Thymus (tissue), 11 donors: Measurements from ENCODE around the gene NR1I3. TPM values are rescaled to one million over a fixed set of nuclear protein-coding genes. Genes with fewer than 3 reads are reported as not detected.
"Not testable (repeated sequence)": the region's sequence is repeated elsewhere in the genome, so short reads cannot be mapped to it uniquely, and the experiment has no call there.

Experiments
- DNase-seq, 9 donors: peaks; one replicate each; pipeline ENCODE4 v3.0.0-alpha.2; 2013; ENCODE audit warnings: low spot score in 9 of 9, low read depth in 6 of 9, missing footprints in 1 of 9
- H3K27ac ChIP-seq, 2 donors: one replicate each; pipeline ENCODE4 v1.5.1; 2013; ENCODE audit warnings: control low read depth in 1 of 2, low read depth in 1 of 2, low read length in 1 of 2, mild to moderate bottlenecking in 1 of 2, moderate library complexity in 1 of 2
- H3K27me3 ChIP-seq, 2 donors: one replicate each; pipeline ENCODE4 v1.5.1; 2013; ENCODE audit warnings: low read length in 1 of 2; ENCODE audit not compliant: control insufficient read depth in 2 of 2, insufficient read depth in 1 of 2
- H3K36me3 ChIP-seq, 2 donors: one replicate each; pipeline ENCODE4 v1.5.1; 2013; ENCODE audit warnings: low read length in 1 of 2, mild to moderate bottlenecking in 1 of 2, moderate library complexity in 1 of 2; ENCODE audit not compliant: control insufficient read depth in 2 of 2, insufficient read depth in 2 of 2
- H3K4me1 ChIP-seq, 2 donors: one replicate each; pipeline ENCODE4 v1.5.1; 2013; ENCODE audit warnings: low read length in 2 of 2; ENCODE audit not compliant: control insufficient read depth in 2 of 2, insufficient read depth in 2 of 2
- H3K4me3 ChIP-seq, 2 donors: one replicate each; pipeline ENCODE4 v1.5.1; 2013; ENCODE audit warnings: low read length in 2 of 2, control low read depth in 1 of 2, mild to moderate bottlenecking in 1 of 2
- H3K9me3 ChIP-seq, 2 donors: one replicate each; pipeline ENCODE4 v1.5.1; 2013; ENCODE audit warnings: low read length in 1 of 2, mild to moderate bottlenecking in 1 of 2; ENCODE audit not compliant: control insufficient read depth in 2 of 2, insufficient read depth in 1 of 2
- WGBS: extraction: QIAGEN DNeasy Blood & Tissue Kit; methylation state at CpG from one replicate; pipeline ENCODE4 v1.1.7; 2013; 5-methylcytosine and 5-hydroxymethylcytosine counted together
- polyA plus RNA-seq: library from polyadenylated mRNA; stranded (reverse); fragments of 200-250 nt; gene quantifications from one replicate; pipeline ENCODE4 v1.2.3, GENCODE V29; 2013
- total RNA-seq: library from RNA; stranded (reverse); fragments of 120-200 nt; gene quantifications from one replicate; pipeline ENCODE4 v1.2.4, GENCODE V29; 2013
- donor health status: healthy.

NR1I3 gene
- total and polyA plus RNA-seq, 2 donors = 0.14 TPM; not detected in 1

DNA sequence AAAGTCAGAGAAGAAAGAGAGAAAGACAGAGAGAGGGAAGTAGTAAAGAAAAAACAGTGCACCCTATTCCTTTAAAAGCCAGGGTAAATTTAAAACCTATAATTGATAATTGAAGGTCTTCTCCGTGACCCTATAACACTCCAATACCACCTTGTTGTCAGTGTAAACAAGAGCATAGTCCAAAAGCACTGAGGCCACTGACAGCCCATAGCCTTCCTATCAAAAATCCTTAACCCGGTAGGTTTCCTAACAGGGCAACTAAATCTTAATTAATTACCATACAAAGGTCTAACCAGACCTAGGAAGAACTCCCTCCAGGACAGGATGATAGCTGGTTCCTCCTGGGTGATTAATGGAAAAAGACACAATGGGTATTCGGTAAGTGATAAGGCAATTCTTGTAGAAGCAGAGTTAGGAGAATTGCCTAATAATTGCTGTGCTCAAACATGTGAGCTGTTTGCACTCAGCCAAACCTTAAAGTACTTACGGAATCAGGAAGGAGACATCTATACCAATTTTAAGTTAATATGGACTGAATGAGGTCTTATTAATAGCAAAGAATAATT is 18.0 kb upstream of the NR1I3 start:
- Histone ChIP-seq H3K27me3 (peaks cover 27 to 41% of the 10 kb centered on the region in 2 donors), H3K9me3 (peaks cover 8 to 16% of the 10 kb centered on the region in 2 donors)
- 94% methylated on average over 4 of the region's 4 CpGs for whole genome bisulfite sequencing
- DNase-seq, H3K36me3 ChIP-seq, H3K4me1 ChIP-seq, H3K4me3 ChIP-seq, H3K27ac ChIP-seq: not testable (repeated sequence)

DNA sequence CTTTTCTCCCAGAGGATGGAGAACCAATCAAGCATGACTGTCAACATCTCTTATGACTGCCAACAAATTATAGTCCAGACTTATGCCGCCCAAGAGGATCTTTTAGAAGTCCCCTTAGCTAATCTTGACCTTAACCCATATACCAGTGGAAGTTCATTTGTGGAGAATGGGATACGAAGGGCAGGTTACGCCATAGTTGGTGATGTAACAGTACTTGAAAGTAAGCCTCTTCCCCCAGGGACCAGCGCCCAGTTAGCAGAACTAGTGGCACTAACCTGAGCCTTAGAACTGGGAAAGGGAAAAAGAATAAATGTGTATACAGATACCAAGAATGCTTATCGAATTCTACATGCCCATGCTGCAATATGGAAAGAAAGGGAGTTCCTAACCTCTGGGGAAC is 17.3 kb upstream of the NR1I3 start:
- Histone ChIP-seq H3K9me3 (peaks cover 8 to 16% of the 10 kb centered on the region in 2 donors), H3K27me3 (peaks cover 21 to 34% of the 10 kb centered on the region in 2 donors)
- DNase-seq, H3K4me3 ChIP-seq, H3K4me1 ChIP-seq, H3K27ac ChIP-seq, H3K36me3 ChIP-seq: not testable (repeated sequence)
- WGBS = 94% methylated on average over 5 of the region's 5 CpGs

DNA sequence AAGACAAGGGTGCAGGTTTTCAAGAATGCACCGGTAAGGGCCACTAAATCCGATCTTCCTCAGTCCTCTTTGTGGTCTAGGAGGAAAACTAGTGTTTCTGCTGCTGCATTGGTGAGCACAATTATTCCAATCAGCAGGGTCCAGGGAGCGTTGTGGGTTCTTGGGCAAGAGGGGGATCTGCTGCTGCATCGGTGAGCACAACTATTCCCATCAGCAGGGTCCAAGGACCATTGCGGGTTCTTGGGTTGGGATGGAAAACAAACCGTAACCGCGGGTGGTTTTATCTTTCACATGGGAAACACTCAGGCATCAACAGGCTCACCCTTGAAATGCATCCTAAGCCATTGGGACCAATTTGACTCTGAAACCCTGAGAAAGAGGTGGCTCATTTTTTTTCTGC is 13.6 kb upstream of the NR1I3 start:
- H3K4me3 ChIP-seq = no peak overlapping the region
- no peak overlapping the region for H3K27ac ChIP-seq
- no peaks in the 10 kb centered on the region for H3K4me1 ChIP-seq
- WGBS = 98% methylated on average over 8 of the region's 8 CpGs
- no peaks in the 10 kb centered on the region for H3K9me3 ChIP-seq
- no peak for DNase-seq
- no peaks in the 10 kb centered on the region for H3K27me3 ChIP-seq
- H3K36me3 ChIP-seq = no peaks in the 10 kb centered on the region

DNA sequence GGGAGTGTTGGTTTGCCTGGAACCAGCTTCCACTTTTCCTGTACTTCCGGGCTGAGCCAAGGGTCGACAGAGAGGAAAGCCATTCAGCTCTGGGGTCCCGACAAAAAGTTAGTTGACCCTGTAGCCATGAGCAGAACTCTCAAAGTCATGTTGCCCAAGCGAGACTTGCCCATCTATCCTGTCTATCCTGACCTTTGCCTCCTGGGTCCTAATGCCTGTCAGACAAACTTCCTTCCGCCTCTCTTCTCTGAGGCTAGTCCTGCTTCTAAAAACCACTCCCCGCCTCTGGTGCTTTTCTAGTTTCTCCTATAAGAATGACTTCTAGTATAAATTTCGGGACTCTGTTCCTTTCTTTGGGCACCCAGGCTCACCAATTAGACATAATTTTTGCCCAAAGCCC is 12.8 kb upstream of the NR1I3 start:
- Histone ChIP-seq H3K4me3 (no peak overlapping the region), H3K4me1 (no peaks in the 10 kb centered on the region), H3K36me3 (no peaks in the 10 kb centered on the region), H3K9me3 (no peaks in the 10 kb centered on the region), H3K27ac (no peak overlapping the region), H3K27me3 (no peaks in the 10 kb centered on the region)
- WGBS = 79% methylated on average over 7 of the region's 7 CpGs
- DNase-seq = no peak

DNA sequence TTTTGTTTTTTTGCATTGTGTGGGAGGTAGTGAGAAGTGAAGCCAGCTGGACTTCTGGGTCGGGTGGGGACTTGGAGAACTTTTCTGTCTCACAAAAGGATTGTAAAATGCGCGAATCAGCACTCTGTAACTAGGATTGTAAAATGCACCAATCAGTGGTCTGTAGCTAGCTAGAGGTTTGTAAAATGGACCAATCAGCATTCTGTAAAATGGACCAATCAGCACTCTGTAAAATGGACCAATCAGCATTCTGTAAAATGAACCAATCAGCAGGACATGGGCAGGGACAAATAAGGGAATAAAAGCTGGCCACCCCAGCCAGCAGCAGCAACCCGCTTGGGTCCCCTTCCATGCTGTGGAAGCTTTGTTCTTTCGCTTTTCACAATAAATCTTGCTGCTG is 12.1 kb upstream of the NR1I3 start:
- not testable (repeated sequence) for H3K36me3 ChIP-seq, H3K27ac ChIP-seq, H3K27me3 ChIP-seq, DNase-seq, H3K4me1 ChIP-seq, H3K9me3 ChIP-seq, H3K4me3 ChIP-seq
- 96% methylated on average over 5 of the region's 5 CpGs for WGBS

DNA sequence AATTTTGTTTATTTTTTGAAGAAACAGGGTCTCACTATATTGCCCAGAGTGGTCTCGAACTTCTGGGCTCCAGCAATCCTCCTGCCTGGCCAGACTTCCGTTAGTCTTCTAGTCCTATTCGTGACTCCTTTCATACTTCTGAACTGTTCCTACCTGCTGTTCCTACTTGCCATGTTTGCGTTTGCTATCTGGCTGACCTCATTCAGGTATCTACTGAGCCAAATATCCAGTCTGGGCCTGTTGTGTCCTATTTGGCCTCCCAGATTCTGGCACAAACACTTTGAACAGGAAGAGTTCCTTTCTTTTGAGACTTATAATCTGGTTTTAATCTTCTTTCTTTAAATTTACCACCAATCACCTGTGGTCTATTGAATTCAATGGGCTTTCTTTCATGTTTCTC is 6.9 kb upstream of the NR1I3 start:
- Histone ChIP-seq H3K27ac (no peak overlapping the region), H3K4me3 (no peak overlapping the region), H3K4me1 (no peaks in the 10 kb centered on the region), H3K9me3 (no peaks in the 10 kb centered on the region), H3K36me3 (no peaks in the 10 kb centered on the region), H3K27me3 (no peaks in the 10 kb centered on the region)
- 82% methylated on average over 4 of the region's 4 CpGs for WGBS
- no peak for DNase-seq

DNA sequence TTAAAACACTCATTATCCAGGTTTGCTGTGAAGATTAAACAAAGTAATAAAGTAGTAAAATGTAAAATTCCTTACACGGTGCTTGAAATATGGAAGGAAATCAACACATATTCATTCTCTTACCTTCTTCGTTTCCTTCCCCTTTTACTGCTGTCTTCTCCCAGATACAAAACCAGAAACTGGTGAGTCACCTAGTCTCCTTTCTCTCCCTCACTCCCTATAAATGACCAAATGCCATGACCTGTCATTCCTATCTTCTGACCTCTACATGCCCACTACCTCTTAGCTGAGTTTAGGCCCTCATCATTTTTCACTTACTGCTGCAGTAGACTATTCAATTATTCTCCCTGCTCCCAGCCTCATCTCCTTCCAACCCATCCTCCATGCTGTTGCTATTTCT is 4.3 kb upstream of the NR1I3 start:
- no peak for DNase-seq
- Histone ChIP-seq H3K9me3 (no peaks in the 10 kb centered on the region), H3K4me3 (no peak overlapping the region), H3K4me1 (no peaks in the 10 kb centered on the region), H3K36me3 (no peaks in the 10 kb centered on the region), H3K27ac (no peak overlapping the region), H3K27me3 (no peaks in the 10 kb centered on the region)
- 30% methylated on average over 2 of the region's 2 CpGs for WGBS

DNA sequence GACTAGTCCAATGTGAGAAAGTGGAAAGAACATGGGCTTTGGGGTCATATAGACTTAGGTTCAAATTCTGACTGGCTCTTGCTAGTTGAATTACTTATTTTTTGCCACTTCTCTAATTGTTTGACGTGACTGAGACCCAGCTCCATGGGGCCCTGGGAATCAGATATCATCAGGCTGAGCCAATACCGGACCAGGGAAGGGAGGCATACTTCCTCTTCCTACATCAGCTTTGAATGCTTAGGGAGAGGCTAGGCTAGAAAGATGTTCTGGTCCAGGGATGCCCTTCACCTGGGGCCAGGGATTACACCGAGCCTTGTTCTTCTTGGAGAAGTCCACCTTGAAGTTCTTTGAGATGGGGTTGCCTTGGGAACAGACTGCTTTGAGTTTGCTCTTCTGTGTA is 3.7 kb upstream of the NR1I3 start:
- no peaks in the 10 kb centered on the region for H3K4me1 ChIP-seq
- H3K27ac ChIP-seq = no peak overlapping the region
- DNase-seq = no peak
- no peaks in the 10 kb centered on the region for H3K36me3 ChIP-seq
- whole genome bisulfite sequencing = 95% methylated on average over 3 of the region's 3 CpGs
- no peaks in the 10 kb centered on the region for H3K27me3 ChIP-seq
- no peak overlapping the region for H3K4me3 ChIP-seq
- no peaks in the 10 kb centered on the region for H3K9me3 ChIP-seq

DNA sequence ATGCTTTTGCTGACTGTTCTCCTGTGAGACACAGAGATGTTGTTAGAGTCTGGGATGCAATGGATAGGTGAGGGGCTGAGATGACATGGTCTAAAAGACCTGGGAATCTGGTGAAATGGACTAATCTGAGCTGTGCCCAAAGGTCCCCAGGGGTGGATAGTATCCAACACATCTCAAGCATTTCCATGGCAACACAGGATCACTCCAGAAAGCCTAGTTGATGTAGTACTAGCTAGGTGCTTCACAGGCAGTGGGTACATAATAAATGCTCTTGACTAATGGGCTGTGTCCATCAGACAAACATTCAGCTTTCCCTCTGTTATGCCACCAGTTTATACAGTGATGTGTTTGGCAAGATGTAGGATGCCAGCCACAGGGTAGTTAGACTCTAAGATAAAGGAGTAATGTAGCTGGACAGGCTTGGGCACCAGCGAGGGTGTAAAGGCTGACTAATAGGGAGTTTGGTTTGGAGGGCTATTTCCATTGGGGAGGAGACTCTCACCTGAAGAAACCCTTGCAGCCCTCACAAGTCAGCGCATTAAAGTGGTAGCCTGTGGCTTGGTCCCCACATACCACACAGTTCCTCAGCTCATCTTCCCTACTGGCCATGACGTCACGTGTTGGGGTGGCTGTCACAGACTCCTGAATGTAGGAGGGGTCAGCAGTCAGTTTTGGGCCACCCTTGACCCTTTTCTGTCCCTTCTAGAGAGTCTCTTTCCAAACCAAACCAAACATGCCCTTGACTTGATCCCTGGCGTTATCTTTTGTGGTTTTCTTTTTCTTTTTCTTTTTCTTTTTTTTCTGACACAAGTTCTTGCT is 1.8 kb downstream of the NR1I3 start:
- Histone ChIP-seq H3K27ac (no peak overlapping the region), H3K9me3 (no peaks in the 10 kb centered on the region), H3K36me3 (no peaks in the 10 kb centered on the region), H3K4me3 (no peak overlapping the region), H3K27me3 (no peaks in the 10 kb centered on the region), H3K4me1 (no peaks in the 10 kb centered on the region)
- 90% methylated on average over 5 of the region's 5 CpGs for WGBS
- DNase-seq = no peak
